K562 (cell line): Measurements from ENCODE around the gene PRRC2A. TPM values are rescaled to one million over a fixed set of nuclear protein-coding genes. Genes with fewer than 3 reads are reported as not detected.

ENCODE experiments used
- CREB3 ChIP-seq: fragments of 450-650 bp; conservative IDR thresholded peaks from 2 replicates; pipeline ENCODE4 v1.6.1; 2016; ENCODE audit warnings: missing genetic modification characterization, low read depth, mild to moderate bottlenecking, missing compliant biosample characterization, moderate library complexity
- HEY1 ChIP-seq: fragments of 250-450 bp; sonication (Bioruptor Pico); IDR thresholded peaks from 2 replicates; pipeline ENCODE4 v1.5.0; 2020; ENCODE audit warnings: mild to moderate bottlenecking, moderate library complexity, borderline replicate concordance
- PURB ChIP-seq: sonication (generic); formaldehyde crosslinking; IDR thresholded peaks from 2 replicates; pipeline ENCODE4 v1.9.0; 2021; ENCODE audit warnings: low read depth, mild to moderate bottlenecking, missing genetic modification reagents
- SFPQ ChIP-seq: fragments of 200-400 bp; formaldehyde crosslinking; IDR thresholded peaks from 2 replicates; pipeline ENCODE4 v1.6.1; 2017; ENCODE audit warnings: mild to moderate bottlenecking, low read depth, low read length, moderate library complexity
- XRCC4 ChIP-seq: IDR thresholded peaks from one replicate; pipeline ENCODE4 v1.6.1; 2011; ENCODE audit not compliant: insufficient read depth, insufficient read length; ENCODE audit errors: extremely low read depth
- ZBTB40 ChIP-seq, 2 experiments: fragments of 450-650 bp in 1 of 2; sonication (generic) in 1 of 2; formaldehyde crosslinking in 1 of 2; IDR thresholded peaks; 2 replicates each; pipeline versions ENCODE4 v1.7.1 to v1.9.0; 2016 to 2022; ENCODE audit warnings: inconsistent platforms in 1 of 2, mild to moderate bottlenecking in 1 of 2, missing genetic modification reagents in 1 of 2
- ZBTB7A ChIP-seq: IDR thresholded peaks from 2 replicates; pipeline ENCODE4 v1.6.1; 2011; ENCODE audit warnings: low read depth, mild to moderate bottlenecking, low read length, moderate library complexity, borderline replicate concordance; ENCODE audit not compliant: control insufficient read depth
- ZNF592 ChIP-seq: fragments of 450-650 bp; IDR thresholded peaks from 2 replicates; pipeline ENCODE4 v1.6.1; 2017; ENCODE audit warnings: antibody characterized with exemption, mild to moderate bottlenecking
- ZNF764 ChIP-seq: fragments of 250-450 bp; sonication (Bioruptor Pico); IDR thresholded peaks from 2 replicates; pipeline ENCODE4 v1.4.0; 2020; ENCODE audit warnings: low read depth, mild to moderate bottlenecking, moderate library complexity
- polyA plus RNA-seq, 8 experiments: library from polyadenylated mRNA; depleted of rRNA in 4 of 8; stranded (reverse) in 5 of 8; unstranded in 3 of 8; fragments of >200 nt; fragmentation: Nextera tagmentation in 2 of 8; fragmentation: Illumina TruSeq in 1 of 8; extraction: Ambion mirVana in 2 of 8; extraction: Trizol in 1 of 8; gene quantifications; 2 replicates each; pipeline versions ENCODE4 v1.2.1 to v1.2.3, GENCODE V29; 2011 to 2014; ENCODE audit warnings: inconsistent platforms in 1 of 8, missing spikeins in 1 of 8
- total RNA-seq, 7 experiments: library from RNA; depleted of rRNA in 6 of 7; stranded (reverse); fragments of >200 nt in 6 of 7; fragmentation: Illumina TruSeq in 2 of 7; extraction: Trizol in 2 of 7; gene quantifications; 2 replicates each; pipeline versions ENCODE4 v1.2.1 to v1.2.3, GENCODE V29; 2011 to 2021; ENCODE audit warnings: low replicate concordance in 1 of 7

PRRC2A gene
- total and polyA plus RNA-seq, 9 of the 15 experiments (the other 6 are each of a cell fraction or from before 2014, with no cell fraction given) = 1.0 to 332 (median 63.0) TPM

- TF ChIP-seq SFPQ (no peak), ZBTB40 (IDR thresholded peaks at IDR 0.05) (no peak), ZBTB40 (CRISPR knock-in tag; IDR thresholded peaks at IDR 0.05) (no peak), HEY1 (CRISPR knock-in tag) (no peak), ZNF764 (CRISPR knock-in tag) (no peak), ZNF592 (no peak), ZBTB7A (no peak), CREB3 (no peak), PURB (CRISPR knock-in tag) (no peak), XRCC4 (no peak)
Observed at GRCh38 chr6:31643818-31644454, 23.4 kb downstream of the PRRC2A start (continued).
